Measurements from ENCODE around the gene WASF3. TPM values are rescaled to one million over a fixed set of nuclear protein-coding genes. Genes with fewer than 3 reads are reported as not detected.

Gene WASF3
- total RNA-seq, 1 experiment from 2014 or later: 2.6 TPM

- Histone ChIP-seq H3K9me3 (ENCODE audit: low read length) (no peaks in the 10 kb centered on the region), H3K79me2 (ENCODE audit: low read length) (no peaks in the 10 kb centered on the region), H3K4me1 (ENCODE audit: insufficient read depth, low read length) (no peaks in the 10 kb centered on the region), H3K27ac (ENCODE audit: low read length) (no peak overlapping the region), H3K9ac (ENCODE audit: low read length) (no peak overlapping the region), H3K9me2 (replicated peaks; ENCODE audit: low read length) (no peaks in the 10 kb centered on the region), H3K4me3 (ENCODE audit: low read length) (no peak overlapping the region), H3F3A (ENCODE audit: low read length, unreplicated experiment) (no peaks in the 10 kb centered on the region), H3K36me3 (ENCODE audit: low read depth, low read length) (no peaks in the 10 kb centered on the region), H4K20me1 (ENCODE audit: low read length) (no peaks in the 10 kb centered on the region), H3K27me3 (ENCODE audit: low read length) (peaks cover 12% of the 10 kb centered on the region; the same call in 1 of the 2 replicates), H3K4me2 (ENCODE audit: low read length) (no peak overlapping the region), H2AFZ (ENCODE audit: low read length) (no peak overlapping the region)
- CTCF ChIA-PET: no interaction called here
- BruUV-seq (replicated peaks): no TSS peak
- DNase-seq: no peak
- POLR2A ChIA-PET (ENCODE audit: unreplicated experiment): no interaction called here
- intact Hi-C loops (cut with micrococcal nuclease): no loop called here
- TF ChIP-seq EZH2 (IDR thresholded peaks at IDR 0.05; ENCODE audit: low read length, unreplicated experiment): no peak
- TF ChIP-seq EZH2phosphoT487 (IDR thresholded peaks at IDR 0.05; ENCODE audit: borderline replicate concordance, low read length): no peak
- no peak for TF ChIP-seq CTCF (conservative IDR thresholded peaks at IDR 0.05; ENCODE audit: low read depth, low read length)
- no peak for ATAC-seq
These were observed 36.9 kb downstream of the WASF3 start for GRCh38 chr13:26594363-26594762.

GRCh38 chr13:26596458-26596857, 39.0 kb downstream of the WASF3 start:
- Histone ChIP-seq H3K36me3 (ENCODE audit: low read depth, low read length) (no peaks in the 10 kb centered on the region), H4K20me1 (ENCODE audit: low read length) (no peaks in the 10 kb centered on the region), H3K27ac (ENCODE audit: low read length) (no peak overlapping the region), H3K79me2 (ENCODE audit: low read length) (no peaks in the 10 kb centered on the region), H3K4me2 (ENCODE audit: low read length) (no peak overlapping the region), H3K9ac (ENCODE audit: low read length) (no peak overlapping the region), H3K27me3 (ENCODE audit: low read length) (no peaks in the 10 kb centered on the region), H3K9me2 (replicated peaks; ENCODE audit: low read length) (no peaks in the 10 kb centered on the region), H3K9me3 (ENCODE audit: low read length) (no peaks in the 10 kb centered on the region), H3K4me3 (ENCODE audit: low read length) (no peak overlapping the region), H3F3A (ENCODE audit: low read length, unreplicated experiment) (no peaks in the 10 kb centered on the region), H3K4me1 (ENCODE audit: insufficient read depth, low read length) (no peaks in the 10 kb centered on the region), H2AFZ (ENCODE audit: low read length) (no peak overlapping the region)
- DNase-seq (no peak), ATAC-seq (no peak)
- POLR2A ChIA-PET (ENCODE audit: unreplicated experiment): no interaction called here
- intact Hi-C loops (cut with micrococcal nuclease): no loop called here
- TF ChIP-seq CTCF (conservative IDR thresholded peaks at IDR 0.05; ENCODE audit: low read depth, low read length) (no peak), EZH2 (IDR thresholded peaks at IDR 0.05; ENCODE audit: low read length, unreplicated experiment) (no peak), EZH2phosphoT487 (IDR thresholded peaks at IDR 0.05; ENCODE audit: borderline replicate concordance, low read length) (no peak)
- CTCF ChIA-PET: no interaction called here
- no TSS peak for BruUV-seq (replicated peaks)

- ChIA-PET CTCF (no interaction called here), POLR2A (ENCODE audit: unreplicated experiment) (no interaction called here)
- no peak for TF ChIP-seq EZH2 (IDR thresholded peaks at IDR 0.05; ENCODE audit: low read length, unreplicated experiment)
- no peak for TF ChIP-seq CTCF (conservative IDR thresholded peaks at IDR 0.05; ENCODE audit: low read depth, low read length)
- TF ChIP-seq EZH2phosphoT487 (IDR thresholded peaks at IDR 0.05; ENCODE audit: borderline replicate concordance, low read length): no peak
- ATAC-seq: no peak
- intact Hi-C loops (cut with micrococcal nuclease): no loop called here
- no TSS peak for BruUV-seq (replicated peaks)
- Histone ChIP-seq H3K9me2 (replicated peaks; ENCODE audit: low read length) (no peaks in the 10 kb centered on the region), H3K9ac (ENCODE audit: low read length) (no peak overlapping the region), H3K27me3 (ENCODE audit: low read length) (no peaks in the 10 kb centered on the region), H3K79me2 (ENCODE audit: low read length) (no peaks in the 10 kb centered on the region), H3K4me3 (ENCODE audit: low read length) (no peak overlapping the region), H3K4me1 (ENCODE audit: insufficient read depth, low read length) (no peaks in the 10 kb centered on the region), H3K27ac (ENCODE audit: low read length) (no peak overlapping the region), H4K20me1 (ENCODE audit: low read length) (no peaks in the 10 kb centered on the region), H2AFZ (ENCODE audit: low read length) (no peak overlapping the region), H3F3A (ENCODE audit: low read length, unreplicated experiment) (no peaks in the 10 kb centered on the region), H3K9me3 (ENCODE audit: low read length) (no peaks in the 10 kb centered on the region), H3K36me3 (ENCODE audit: low read depth, low read length) (no peaks in the 10 kb centered on the region), H3K4me2 (ENCODE audit: low read length) (no peak overlapping the region)
- no peak for DNase-seq
These were observed 41.9 kb downstream of the WASF3 start for GRCh38 chr13:26599403-26599802.

Data from PC-3 (cell line).